Esophagus squamous epithelium (tissue), 5 donors: Measurements from ENCODE around the gene GSC. TPM values are rescaled to one million over a fixed set of nuclear protein-coding genes. Genes with fewer than 3 reads are reported as not detected.
"Not testable (repeated sequence)": the region's sequence is repeated elsewhere in the genome, so short reads cannot be mapped to it uniquely, and the experiment has no call there.

ENCODE experiments used
- DNase-seq: peaks from one replicate; lab custom pipeline; 2025; lab: John Stamatoyannopoulos, UW
- H3K27ac ChIP-seq, 4 donors: fragments of 200-600 bp; sonication (generic); one replicate each; pipeline ENCODE4 v1.5.1; 2016 to 2019; ENCODE audit warnings: mild to moderate bottlenecking in 1 of 4
- H3K27me3 ChIP-seq, 4 donors: fragments of 200-600 bp; sonication (generic); 1 replicate in 3 of 4; 2 replicates in 1 of 4; pipeline versions ENCODE4 v1.5.1 to v1.6.0; 2017 to 2021; ENCODE audit warnings: antibody characterized with exemption in 1 of 4
- H3K36me3 ChIP-seq, 3 donors: fragments of 200-600 bp; sonication (generic); one replicate each; pipeline ENCODE4 v1.5.1; 2016 to 2019
- H3K4me1 ChIP-seq, 3 donors: fragments of 200-600 bp; sonication (generic); one replicate each; pipeline ENCODE4 v1.5.1; 2017 to 2019
- H3K4me3 ChIP-seq, 4 donors: fragments of 200-600 bp; sonication (generic); 1 replicate in 3 of 4; 2 replicates in 1 of 4; pipeline ENCODE4 v1.5.1; 2016 to 2019; ENCODE audit warnings: mild to moderate bottlenecking in 2 of 4, moderate library complexity in 1 of 4
- H3K9me3 ChIP-seq, 3 donors: fragments of 200-600 bp; sonication (generic); one replicate each; pipeline ENCODE4 v1.5.1; 2016 to 2019
- POLR2A ChIP-seq, 4 donors: fragments of 450-650 bp; IDR thresholded peaks; one replicate each; pipeline ENCODE4 v1.6.1; 2017; ENCODE audit warnings: antibody characterized with exemption in 4 of 4, mild to moderate bottlenecking in 4 of 4, moderate library complexity in 3 of 4
- WGBS, 2 donors: methylation state at CpG; one replicate each; pipeline ENCODE4 v1.1.5; 2018; 5-methylcytosine and 5-hydroxymethylcytosine counted together
- intact Hi-C: fragments of 100-400 bp; cut with DNase I; formaldehyde crosslinking; loops from one replicate; pipeline ENCODE4 v1.15.0; 2022
- total RNA-seq, 4 donors: library from RNA; depleted of rRNA; stranded (reverse); fragments of >200 nt; gene quantifications; one replicate each; pipeline ENCODE4 v1.1.0, GENCODE V29; 2016
- TF ChIP-seq, protein P1 (sequence below), 6 experiments: fragments of 450-650 bp in 4 of 6; fragments of 200-600 bp in 2 of 6; sonication (generic) in 2 of 6; IDR thresholded peaks; one replicate each; pipeline ENCODE4 v1.5.1; 2016 to 2019; ENCODE audit warnings: antibody characterized with exemption in 6 of 6, mild to moderate bottlenecking in 4 of 6, moderate library complexity in 4 of 6
- donor health status: DM: yes; HTN: yes; CAD: no.

Gene GSC
- total RNA-seq, 4 donors from 2014 or later = 0.38 TPM; not detected in 3

DNA sequence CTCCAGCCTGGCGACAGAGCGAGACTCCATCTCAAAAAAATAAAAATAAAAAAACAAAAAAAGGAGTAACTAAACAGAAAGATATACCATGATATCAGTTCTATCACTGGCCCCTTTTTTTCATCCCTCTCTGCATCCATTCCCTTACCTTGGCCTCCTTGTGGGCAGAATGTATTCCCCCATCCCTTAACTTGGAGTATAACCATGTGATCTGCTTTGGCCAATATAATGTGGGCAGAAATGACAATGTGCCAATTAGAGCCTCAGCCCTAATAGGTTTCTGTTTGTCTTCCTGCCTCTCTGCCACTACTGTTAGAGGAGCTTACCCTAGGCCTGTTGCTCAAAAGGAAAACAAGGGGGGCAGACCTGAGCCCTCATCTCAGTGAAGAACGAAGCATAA lies 23.8 kb downstream of the GSC start:
- no peak for TF ChIP-seq POLR2A (IDR thresholded peaks at IDR 0.05)
- TF ChIP-seq, protein P1, sequence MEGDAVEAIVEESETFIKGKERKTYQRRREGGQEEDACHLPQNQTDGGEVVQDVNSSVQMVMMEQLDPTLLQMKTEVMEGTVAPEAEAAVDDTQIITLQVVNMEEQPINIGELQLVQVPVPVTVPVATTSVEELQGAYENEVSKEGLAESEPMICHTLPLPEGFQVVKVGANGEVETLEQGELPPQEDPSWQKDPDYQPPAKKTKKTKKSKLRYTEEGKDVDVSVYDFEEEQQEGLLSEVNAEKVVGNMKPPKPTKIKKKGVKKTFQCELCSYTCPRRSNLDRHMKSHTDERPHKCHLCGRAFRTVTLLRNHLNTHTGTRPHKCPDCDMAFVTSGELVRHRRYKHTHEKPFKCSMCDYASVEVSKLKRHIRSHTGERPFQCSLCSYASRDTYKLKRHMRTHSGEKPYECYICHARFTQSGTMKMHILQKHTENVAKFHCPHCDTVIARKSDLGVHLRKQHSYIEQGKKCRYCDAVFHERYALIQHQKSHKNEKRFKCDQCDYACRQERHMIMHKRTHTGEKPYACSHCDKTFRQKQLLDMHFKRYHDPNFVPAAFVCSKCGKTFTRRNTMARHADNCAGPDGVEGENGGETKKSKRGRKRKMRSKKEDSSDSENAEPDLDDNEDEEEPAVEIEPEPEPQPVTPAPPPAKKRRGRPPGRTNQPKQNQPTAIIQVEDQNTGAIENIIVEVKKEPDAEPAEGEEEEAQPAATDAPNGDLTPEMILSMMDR (IDR thresholded peaks at IDR 0.05) = no peak
- Histone ChIP-seq H3K9me3 (no peaks in the 10 kb centered on the region), H3K27me3 (peaks cover 0 to 34% (median 0%) of the 10 kb centered on the region in 4 donors), H3K4me1 (no peaks in the 10 kb centered on the region), H3K36me3 (no peaks in the 10 kb centered on the region), H3K27ac (no peak overlapping the region), H3K4me3 (no peak overlapping the region)
- no peak for DNase-seq
- intact Hi-C loops = no loop called here
- WGBS, 2 donors = 93 to 100% methylated on average over 2 to 3 of the region's 3 CpGs

DNA sequence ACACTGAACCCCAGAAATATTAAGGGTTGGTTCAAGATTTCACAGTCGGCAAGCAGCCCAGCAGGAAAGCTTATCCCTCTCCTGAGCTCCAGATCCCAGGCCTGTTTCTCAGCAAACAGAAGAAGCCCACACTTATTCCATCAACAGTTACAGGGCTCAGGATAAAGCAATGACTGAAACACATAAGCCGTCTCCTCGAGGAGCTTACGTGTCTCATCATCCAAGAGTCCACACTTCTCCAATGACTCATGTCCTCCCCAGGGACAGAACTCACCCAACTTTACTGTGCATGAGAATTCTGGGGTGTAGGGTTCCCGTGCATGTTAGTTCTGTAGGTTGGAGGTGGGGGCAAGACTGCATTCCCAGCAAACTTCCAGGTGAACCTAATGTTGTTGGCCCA lies 31.2 kb downstream of the GSC start:
- TF ChIP-seq, protein P1 (IDR thresholded peaks at IDR 0.05) = no peak
- TF ChIP-seq POLR2A (IDR thresholded peaks at IDR 0.05) = no peak
- Histone ChIP-seq H3K36me3 (no peaks in the 10 kb centered on the region), H3K27me3 (peaks cover 0 to 34% (median 0%) of the 10 kb centered on the region in 4 donors), H3K9me3 (no peaks in the 10 kb centered on the region), H3K4me3 (no peak overlapping the region), H3K27ac (no peak overlapping the region), H3K4me1 (no peaks in the 10 kb centered on the region)
- no peak for DNase-seq
- WGBS, 2 donors = 73 to 91% methylated on average over 5 of the region's 5 CpGs
- intact Hi-C loops = no loop called here

DNA sequence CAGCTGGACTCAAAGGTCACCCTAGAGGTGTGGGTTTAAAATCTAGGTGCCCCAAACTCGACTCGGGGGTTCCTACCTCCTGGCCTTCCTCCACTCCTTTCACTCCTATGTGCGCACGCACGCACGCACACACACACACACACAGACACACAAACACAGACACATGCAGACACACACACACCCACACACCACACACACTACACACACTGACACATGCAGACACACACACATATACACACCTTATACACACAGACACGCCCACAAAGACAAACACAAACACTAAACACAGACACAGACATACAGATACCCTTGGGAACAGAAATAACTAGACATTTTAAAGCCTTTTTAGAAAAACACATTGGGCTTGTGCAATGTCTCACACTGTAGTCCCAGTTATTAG lies 31.8 kb downstream of the GSC start:
- H3K27ac ChIP-seq = no peak overlapping the region
- TF ChIP-seq, protein P1 (IDR thresholded peaks at IDR 0.05) = no peak
- no peak for TF ChIP-seq POLR2A (IDR thresholded peaks at IDR 0.05)
- no peak for DNase-seq
- peaks cover 0 to 32% (median 0%) of the 10 kb centered on the region in 4 donors for H3K27me3 ChIP-seq
- H3K36me3 ChIP-seq = no peaks in the 10 kb centered on the region
- 82 to 95% methylated on average over 6 to 7 of the region's 7 CpGs for WGBS, 2 donors
- no peaks in the 10 kb centered on the region for H3K9me3 ChIP-seq
- H3K4me3 ChIP-seq = no peak overlapping the region
- H3K4me1 ChIP-seq = no peaks in the 10 kb centered on the region
- intact Hi-C loops = no loop called here

DNA sequence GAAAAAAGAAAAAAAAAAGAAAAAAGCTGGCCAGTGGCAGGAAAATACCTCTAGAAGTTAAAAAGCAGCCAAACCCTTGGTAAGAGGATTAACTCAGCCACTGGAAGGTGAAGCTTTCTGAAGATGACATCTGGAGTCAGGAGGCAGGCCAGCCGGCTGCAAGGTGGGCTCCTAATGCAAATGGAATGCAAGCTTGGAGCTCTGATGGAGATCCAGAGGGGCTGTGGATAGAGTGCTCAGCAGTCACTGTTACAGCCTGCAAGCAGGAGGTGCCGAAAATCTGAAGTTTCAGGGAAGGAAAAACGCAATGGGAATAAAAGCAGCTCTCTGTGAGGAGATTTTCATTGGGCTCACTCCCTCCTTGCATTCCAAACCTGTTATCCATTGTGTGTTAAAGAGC lies 41.0 kb downstream of the GSC start:
- no peak for DNase-seq
- no peaks in the 10 kb centered on the region for H3K36me3 ChIP-seq
- H3K4me1 ChIP-seq = no peaks in the 10 kb centered on the region
- 43 to 44% methylated on average over 3 of the region's 3 CpGs for WGBS, 2 donors
- intact Hi-C loops = no loop called here
- no peak overlapping the region for H3K27ac ChIP-seq
- peaks cover 0 to 4% (median 0%) of the 10 kb centered on the region in 4 donors for H3K27me3 ChIP-seq
- H3K9me3 ChIP-seq = no peaks in the 10 kb centered on the region
- no peak overlapping the region for H3K4me3 ChIP-seq
- TF ChIP-seq POLR2A (IDR thresholded peaks at IDR 0.05) = no peak
- TF ChIP-seq, protein P1 (IDR thresholded peaks at IDR 0.05) = no peak

DNA sequence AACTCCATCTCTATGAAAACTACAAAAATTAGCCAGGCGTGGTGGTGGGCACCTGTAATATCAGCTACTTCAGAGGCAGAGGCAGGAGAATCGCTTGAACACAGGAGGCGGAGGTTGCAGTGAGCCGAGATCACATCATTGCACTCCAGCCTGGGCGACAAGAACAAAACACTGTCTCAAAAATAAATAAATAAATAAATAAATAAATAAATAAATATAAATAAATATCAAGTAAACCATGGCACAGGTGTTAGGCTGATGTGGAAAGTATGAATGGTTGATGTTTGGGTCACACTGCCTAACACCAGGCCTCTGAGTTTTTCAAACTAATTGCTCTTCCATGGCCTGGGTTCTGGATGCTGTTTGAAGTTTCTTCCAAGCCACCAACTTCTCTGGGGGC lies 41.5 kb downstream of the GSC start:
- DNase-seq, H3K9me3 ChIP-seq, H3K36me3 ChIP-seq, H3K4me1 ChIP-seq, H3K27me3 ChIP-seq, H3K4me3 ChIP-seq, H3K27ac ChIP-seq, intact Hi-C loops: not testable (repeated sequence)
- WGBS, 2 donors = 95 to 96% methylated on average over 5 of the region's 5 CpGs

DNA sequence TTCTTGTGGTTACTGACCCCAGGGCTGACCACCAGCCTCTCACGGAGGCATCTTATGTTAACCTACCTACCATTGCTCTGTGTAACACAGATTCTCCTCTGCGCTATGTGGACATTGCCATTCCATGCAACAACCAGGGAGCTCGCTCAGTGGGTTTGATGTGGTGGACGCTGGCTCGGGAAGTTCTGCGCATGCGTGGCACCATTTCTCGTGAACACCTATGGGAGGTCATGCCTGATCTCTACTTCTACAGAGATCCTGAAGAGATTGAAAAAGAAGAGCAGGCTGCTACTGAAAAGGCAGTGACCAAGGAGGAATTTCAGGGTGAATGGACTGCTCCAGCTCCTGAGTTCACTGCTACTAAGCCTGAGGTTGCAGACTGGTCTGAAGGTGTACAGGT lies 43.3 kb downstream of the GSC start:
- intact Hi-C loops, H3K27ac ChIP-seq, DNase-seq, H3K27me3 ChIP-seq, H3K36me3 ChIP-seq, H3K4me3 ChIP-seq, H3K9me3 ChIP-seq, H3K4me1 ChIP-seq: not testable (repeated sequence)
- WGBS, 2 donors = 91 to 96% methylated on average over 8 of the region's 8 CpGs
